ENCODE data around the gene CCDC34.

Gene CCDC34

GRCh38 chr11:27396259-27396839 lies 33.3 kb upstream of the CCDC34 start:
- H2AFZ ChIP-seq (ENCODE audit: low read depth, low read length) = no peak overlapping the region
- no peak overlapping the region for H3K4me3 ChIP-seq (ENCODE audit: insufficient read depth in 1 of 2, low read depth in 1 of 2, low read length in 2 of 2)
- no peak overlapping the region for H3K23ac ChIP-seq (ENCODE audit: low read length in 2 of 2)
- H2BK15ac ChIP-seq (ENCODE audit: low read depth, poor library complexity, severe bottlenecking) = no peak overlapping the region
- H3K27ac ChIP-seq (ENCODE audit: low read length, poor library complexity, severe bottlenecking) = peak overlapping the region; percentile 84
- WGBS = 95% methylated on average over 2 of the region's 3 CpGs
- peaks cover 6% of the 10 kb centered on the region for H3K79me1 ChIP-seq (replicated peaks; ENCODE audit: low read length, poor library complexity, severe bottlenecking)
- no peak overlapping the region for H3K14ac ChIP-seq (ENCODE audit: low read length in 2 of 2)
- no peak overlapping the region for H3K9ac ChIP-seq (ENCODE audit: low read length)
- H3K18ac ChIP-seq (ENCODE audit: low read depth in 1 of 2, low read length in 2 of 2) = no peak overlapping the region
- H3K4me1 ChIP-seq (ENCODE audit: control insufficient read depth, insufficient read depth, low read depth, low read length) = peaks cover 9% of the 10 kb centered on the region
- H3K4me2 ChIP-seq (ENCODE audit: low read length, poor library complexity, severe bottlenecking) = peak overlapping the region; percentile 51
- H4K91ac ChIP-seq (ENCODE audit: low read length) = no peak overlapping the region
- peak overlapping the region; percentile 88 for H2AK5ac ChIP-seq (ENCODE audit: low read length, severe bottlenecking)
- no peak overlapping the region for H2BK12ac ChIP-seq (ENCODE audit: low read length in 2 of 2)
- H2BK120ac ChIP-seq (ENCODE audit: low read depth, low read length) = no peak overlapping the region
- H3K36me3 ChIP-seq (ENCODE audit: control insufficient read depth in 1 of 2, insufficient read depth in 2 of 2, low read depth in 1 of 2, low read length in 2 of 2) = peaks cover 0 to 7% of the 10 kb centered on the region in 2 experiments
- no peaks in the 10 kb centered on the region for H3K9me3 ChIP-seq (ENCODE audit: control insufficient read depth, low read length)
- DNase-seq = no peak
- H3K27me3 ChIP-seq (ENCODE audit: control insufficient read depth in 1 of 2, insufficient read depth in 1 of 2, low read length in 2 of 2) = no peaks in the 10 kb centered on the region
- no peak overlapping the region for H3K4ac ChIP-seq (ENCODE audit: low read depth in 1 of 2, low read length in 2 of 2)
- H2BK5ac ChIP-seq (ENCODE audit: low read depth, low read length, poor library complexity, severe bottlenecking) = no peak overlapping the region
- H4K8ac ChIP-seq (ENCODE audit: low read length) = no peak overlapping the region

GRCh38 chr11:27395556-27396258 lies 32.7 kb upstream of the CCDC34 start:
- Histone ChIP-seq H3K36me3 (ENCODE audit: control insufficient read depth in 1 of 2, insufficient read depth in 2 of 2, low read depth in 1 of 2, low read length in 2 of 2) (peaks cover 0 to 7% of the 10 kb centered on the region in 2 experiments), H3K4ac (ENCODE audit: low read depth in 1 of 2, low read length in 2 of 2) (no peak overlapping the region), H3K23ac (ENCODE audit: low read length in 2 of 2) (no peak overlapping the region), H4K91ac (ENCODE audit: low read length) (no peak overlapping the region), H3K9ac (ENCODE audit: low read length) (no peak overlapping the region), H2AFZ (ENCODE audit: low read depth, low read length) (no peak overlapping the region), H3K27me3 (ENCODE audit: control insufficient read depth in 1 of 2, insufficient read depth in 1 of 2, low read length in 2 of 2) (no peaks in the 10 kb centered on the region), H3K9me3 (ENCODE audit: control insufficient read depth, low read length) (no peaks in the 10 kb centered on the region), H3K79me1 (replicated peaks; ENCODE audit: low read length, poor library complexity, severe bottlenecking) (peaks cover 5% of the 10 kb centered on the region), H2BK120ac (ENCODE audit: low read depth, low read length) (no peak overlapping the region), H2BK12ac (ENCODE audit: low read length in 2 of 2) (no peak overlapping the region), H3K14ac (ENCODE audit: low read length in 2 of 2) (no peak overlapping the region), H3K4me3 (ENCODE audit: insufficient read depth in 1 of 2, low read depth in 1 of 2, low read length in 2 of 2) (no peak overlapping the region), H4K8ac (ENCODE audit: low read length) (no peak overlapping the region), H2BK5ac (ENCODE audit: low read depth, low read length, poor library complexity, severe bottlenecking) (no peak overlapping the region), H2BK15ac (ENCODE audit: low read depth, poor library complexity, severe bottlenecking) (no peak overlapping the region), H2AK5ac (ENCODE audit: low read length, severe bottlenecking) (peak overlapping the region; percentile 88), H3K4me2 (ENCODE audit: low read length, poor library complexity, severe bottlenecking) (peak overlapping the region; percentile 51), H3K18ac (ENCODE audit: low read depth in 1 of 2, low read length in 2 of 2) (no peak overlapping the region), H3K4me1 (ENCODE audit: control insufficient read depth, insufficient read depth, low read depth, low read length) (peaks cover 9% of the 10 kb centered on the region), H3K27ac (ENCODE audit: low read length, poor library complexity, severe bottlenecking) (peak overlapping the region; percentile 84)
- DNase-seq = peak; percentile 78
- 18% methylated on average over 6 of the region's 7 CpGs for WGBS

- H2BK12ac ChIP-seq (ENCODE audit: low read length in 2 of 2) = peak overlapping the region in 1 of 2 experiments; percentile 15
- no peaks in the 10 kb centered on the region for H3K27me3 ChIP-seq (ENCODE audit: control insufficient read depth in 1 of 2, insufficient read depth in 1 of 2, low read length in 2 of 2)
- no peaks in the 10 kb centered on the region for H3K9me3 ChIP-seq (ENCODE audit: control insufficient read depth, low read length)
- H3K4me1 ChIP-seq (ENCODE audit: control insufficient read depth, insufficient read depth, low read depth, low read length) = peaks cover 9% of the 10 kb centered on the region
- H2AFZ ChIP-seq (ENCODE audit: low read depth, low read length) = no peak overlapping the region
- H3K14ac ChIP-seq (ENCODE audit: low read length in 2 of 2) = no peak overlapping the region
- peak overlapping the region; percentile 34 for H3K27ac ChIP-seq (ENCODE audit: low read length, poor library complexity, severe bottlenecking)
- peaks cover 0 to 7% of the 10 kb centered on the region in 2 experiments for H3K36me3 ChIP-seq (ENCODE audit: control insufficient read depth in 1 of 2, insufficient read depth in 2 of 2, low read depth in 1 of 2, low read length in 2 of 2)
- peak; percentile 42 for DNase-seq
- H2BK15ac ChIP-seq (ENCODE audit: low read depth, poor library complexity, severe bottlenecking) = no peak overlapping the region
- peak overlapping the region; percentile 77 for H2AK5ac ChIP-seq (ENCODE audit: low read length, severe bottlenecking)
- no peak overlapping the region for H2BK120ac ChIP-seq (ENCODE audit: low read depth, low read length)
- peak overlapping the region in 1 of 2 experiments; percentile 50 for H3K18ac ChIP-seq (ENCODE audit: low read depth in 1 of 2, low read length in 2 of 2)
- no peak overlapping the region for H3K23ac ChIP-seq (ENCODE audit: low read length in 2 of 2)
- H2BK5ac ChIP-seq (ENCODE audit: low read depth, low read length, poor library complexity, severe bottlenecking) = no peak overlapping the region
- WGBS = 57% methylated on average over 4 of the region's 4 CpGs
- H4K8ac ChIP-seq (ENCODE audit: low read length) = no peak overlapping the region
- H4K91ac ChIP-seq (ENCODE audit: low read length) = no peak overlapping the region
- H3K4me3 ChIP-seq (ENCODE audit: insufficient read depth in 1 of 2, low read depth in 1 of 2, low read length in 2 of 2) = no peak overlapping the region
- H3K9ac ChIP-seq (ENCODE audit: low read length) = no peak overlapping the region
- peaks cover 5% of the 10 kb centered on the region for H3K79me1 ChIP-seq (replicated peaks; ENCODE audit: low read length, poor library complexity, severe bottlenecking)
- H3K4ac ChIP-seq (ENCODE audit: low read depth in 1 of 2, low read length in 2 of 2) = no peak overlapping the region
- H3K4me2 ChIP-seq (ENCODE audit: low read length, poor library complexity, severe bottlenecking) = no peak overlapping the region
Measured at GRCh38 chr11:27394781-27395228, 31.8 kb upstream of the CCDC34 start.

- Histone ChIP-seq H2BK5ac (ENCODE audit: low read depth, low read length, poor library complexity, severe bottlenecking) (no peak overlapping the region), H3K27me3 (ENCODE audit: control insufficient read depth in 1 of 2, insufficient read depth in 1 of 2, low read length in 2 of 2) (no peaks in the 10 kb centered on the region), H3K4me2 (ENCODE audit: low read length, poor library complexity, severe bottlenecking) (no peak overlapping the region), H3K4me3 (ENCODE audit: insufficient read depth in 1 of 2, low read depth in 1 of 2, low read length in 2 of 2) (no peak overlapping the region), H3K18ac (ENCODE audit: low read depth in 1 of 2, low read length in 2 of 2) (no peak overlapping the region), H4K91ac (ENCODE audit: low read length) (no peak overlapping the region), H3K14ac (ENCODE audit: low read length in 2 of 2) (no peak overlapping the region), H3K27ac (ENCODE audit: low read length, poor library complexity, severe bottlenecking) (peak overlapping the region; percentile 83), H2AFZ (ENCODE audit: low read depth, low read length) (no peak overlapping the region), H2BK12ac (ENCODE audit: low read length in 2 of 2) (no peak overlapping the region), H2BK120ac (ENCODE audit: low read depth, low read length) (no peak overlapping the region), H3K36me3 (ENCODE audit: control insufficient read depth in 1 of 2, insufficient read depth in 2 of 2, low read depth in 1 of 2, low read length in 2 of 2) (no peaks in the 10 kb centered on the region), H2AK5ac (ENCODE audit: low read length, severe bottlenecking) (no peak overlapping the region), H3K79me1 (replicated peaks; ENCODE audit: low read length, poor library complexity, severe bottlenecking) (peaks cover 1% of the 10 kb centered on the region), H4K8ac (ENCODE audit: low read length) (no peak overlapping the region), H3K4me1 (ENCODE audit: control insufficient read depth, insufficient read depth, low read depth, low read length) (peaks cover 9% of the 10 kb centered on the region), H3K9me3 (ENCODE audit: control insufficient read depth, low read length) (no peaks in the 10 kb centered on the region), H2BK15ac (ENCODE audit: low read depth, poor library complexity, severe bottlenecking) (no peak overlapping the region), H3K23ac (ENCODE audit: low read length in 2 of 2) (no peak overlapping the region), H3K4ac (ENCODE audit: low read depth in 1 of 2, low read length in 2 of 2) (no peak overlapping the region), H3K9ac (ENCODE audit: low read length) (peak overlapping the region; percentile 18)
- WGBS = 72% methylated on average over 2 of the region's 4 CpGs
- DNase-seq = peak; percentile 75
Measured at GRCh38 chr11:27392278-27393114, 29.5 kb upstream of the CCDC34 start.
